Loucy (cell line): Measurements from ENCODE around the gene NEDD4L.

ENCODE experiments used
- CTCF ChIP-seq: fragments of 200-600 bp; sonication (generic); conservative IDR thresholded peaks from 2 replicates; pipeline ENCODE4 v1.5.1; 2014; ENCODE audit warnings: mild to moderate bottlenecking, antibody characterized with exemption, low read length
- EZH2phosphoT487 ChIP-seq: fragments of 200-600 bp; IDR thresholded peaks from 2 replicates; pipeline ENCODE4 v1.6.1; 2018; ENCODE audit warnings: antibody characterized with exemption, mild to moderate bottlenecking, moderate library complexity, borderline replicate concordance

- no peak for TF ChIP-seq CTCF
- TF ChIP-seq EZH2phosphoT487 = no peak
Observed at GRCh38 chr18:58128381-58129374, 84.7 kb downstream of the NEDD4L start.
